Activated CD8-positive, alpha-beta T cell treated with anti-CD3 and anti-CD28 coated beads for 36 hours (primary cell): ENCODE data around the gene HS1BP3. TPM values are rescaled to one million over a fixed set of nuclear protein-coding genes. Genes with fewer than 3 reads are reported as not detected.

ENCODE experiments used
- ATAC-seq: fragments of 200-7000 bp; cut with Tn5 transposase; one replicate; pipeline ENCODE4 v1.10.0; 2021; ENCODE audit warnings: mild to moderate bottlenecking, moderate library complexity
- CTCF ChIA-PET: fragments of 350-600 bp; sonication (Branson Sonifier 250); formaldehyde crosslinking; loops from one replicate; lab custom pipeline; 2021; ENCODE audit warnings: antibody characterized with exemption; lab: Charles Lee
- POLR2A ChIA-PET: fragments of 350-600 bp; sonication (Branson Sonifier 250); formaldehyde crosslinking; loops from one replicate; lab custom pipeline; 2021; ENCODE audit warnings: antibody characterized with exemption; lab: Charles Lee
- DNase-seq: peaks from one replicate; pipeline ENCODE4 v3.0.0-alpha.2; 2020
- H3K27ac Mint-ChIP-seq: one replicate; pipeline ENCODE4 v1.8.0; 2021; ENCODE audit warnings: mild to moderate bottlenecking, mixed read lengths
- H3K27me3 Mint-ChIP-seq: one replicate; pipeline ENCODE4 v1.8.0; 2021; ENCODE audit warnings: mixed read lengths
- H3K36me3 Mint-ChIP-seq: one replicate; pipeline ENCODE4 v1.8.0; 2021; ENCODE audit warnings: low read depth, mixed read lengths
- H3K4me1 Mint-ChIP-seq: one replicate; pipeline ENCODE4 v1.8.0; 2021; ENCODE audit warnings: low read depth, mixed read lengths
- H3K4me3 Mint-ChIP-seq: one replicate; pipeline ENCODE4 v1.8.0; 2021; ENCODE audit warnings: mild to moderate bottlenecking, moderate library complexity, mixed read lengths
- H3K9me3 Mint-ChIP-seq: one replicate; pipeline ENCODE4 v1.8.0; 2021; ENCODE audit warnings: mixed read lengths
- CTCF ChIP-seq: fragments of 200-600 bp; IDR thresholded peaks from one replicate; pipeline ENCODE4 v1.8.0; 2022; ENCODE audit warnings: antibody characterized with exemption, mild to moderate bottlenecking
- intact Hi-C: fragments of 100-400 bp; cut with micrococcal nuclease; formaldehyde crosslinking; loops from one replicate; pipeline ENCODE4 v1.10.0; 2022
- total RNA-seq, 2 experiments: library from RNA; stranded (reverse); gene quantifications; one replicate each; pipeline ENCODE4 v1.2.3, GENCODE V29; 2021

HS1BP3 gene
- total RNA-seq, 2 experiments from 2014 or later, result 6.5 to 7.9 TPM

GRCh38 chr2:20693317-20693716 lies 42.4 kb upstream of the HS1BP3 start:
- intact Hi-C loops, result no loop called here
- Mint-ChIP-seq H3K27ac (no peak overlapping the region), H3K4me1 (no peaks in the 10 kb centered on the region), H3K9me3 (peaks cover 2% of the 10 kb centered on the region), H3K27me3 (no peaks in the 10 kb centered on the region), H3K36me3 (peaks cover 27% of the 10 kb centered on the region), H3K4me3 (no peak overlapping the region)
- DNase-seq (no peak), ATAC-seq (no peak)
- no peak for TF ChIP-seq CTCF
- POLR2A ChIA-PET, result interaction anchor here (0.7 kb wide), 1 partner anchor 12 kb away, joined by 3 read pairs; no protein-coding TSS in a partner anchor
- CTCF ChIA-PET, result interaction anchor here (1.8 kb wide), 1 partner anchor 270 kb away, joined by 4 read pairs; no protein-coding TSS in a partner anchor

GRCh38 chr2:20692081-20692480 lies 41.2 kb upstream of the HS1BP3 start:
- Mint-ChIP-seq H3K27me3 (no peaks in the 10 kb centered on the region), H3K36me3 (peaks cover 36% of the 10 kb centered on the region), H3K4me1 (no peaks in the 10 kb centered on the region), H3K4me3 (no peak overlapping the region), H3K9me3 (peaks cover 2% of the 10 kb centered on the region), H3K27ac (no peak overlapping the region)
- no peak for TF ChIP-seq CTCF
- DNase-seq (no peak), ATAC-seq (no peak)
- ChIA-PET CTCF (interaction anchor here (0.9 to 1.8 kb wide), 2 partner anchors 15 to 271 kb away, joined by 4 read pairs; no protein-coding TSS in a partner anchor), POLR2A (no interaction called here)
- intact Hi-C loops, result no loop called here

GRCh38 chr2:20691076-20691734 lies 40.3 kb upstream of the HS1BP3 start:
- POLR2A ChIA-PET, result no interaction called here
- no peak for ATAC-seq
- H3K36me3 Mint-ChIP-seq, result peaks cover 38% of the 10 kb centered on the region
- H3K4me1 Mint-ChIP-seq, result no peaks in the 10 kb centered on the region
- intact Hi-C loops, result no loop called here
- H3K27ac Mint-ChIP-seq, result no peak overlapping the region
- H3K9me3 Mint-ChIP-seq, result peaks cover 2% of the 10 kb centered on the region
- no peak for TF ChIP-seq CTCF
- H3K27me3 Mint-ChIP-seq, result no peaks in the 10 kb centered on the region
- H3K4me3 Mint-ChIP-seq, result no peak overlapping the region
- no peak for DNase-seq
- CTCF ChIA-PET, result interaction anchor here (0.9 kb wide), 1 partner anchor 14 kb away, joined by 4 read pairs; no protein-coding TSS in a partner anchor

- peaks cover 37% of the 10 kb centered on the region for H3K36me3 Mint-ChIP-seq
- ChIA-PET POLR2A (no interaction called here), CTCF (no interaction called here)
- no peak for TF ChIP-seq CTCF
- H3K27ac Mint-ChIP-seq, result no peak overlapping the region
- H3K4me3 Mint-ChIP-seq, result no peak overlapping the region
- H3K27me3 Mint-ChIP-seq, result no peaks in the 10 kb centered on the region
- H3K4me1 Mint-ChIP-seq, result no peaks in the 10 kb centered on the region
- intact Hi-C loops, result no loop called here
- ATAC-seq (no peak), DNase-seq (no peak)
- peaks cover 2% of the 10 kb centered on the region for H3K9me3 Mint-ChIP-seq
Observed at GRCh38 chr2:20689428-20690264, 38.7 kb upstream of the HS1BP3 start.
